ENCODE results near the gene POLE. TPM values are rescaled to one million over a fixed set of nuclear protein-coding genes. Genes with fewer than 3 reads are reported as not detected.

POLE gene
- total and polyA plus RNA-seq, 2 experiments from 2014 or later = 26.6 to 34.2 TPM

- Histone ChIP-seq H3K27ac (no peak overlapping the region), H4K20me1 (ENCODE audit: insufficient read depth, poor library complexity, severe bottlenecking) (no peaks in the 10 kb centered on the region), H3K9me2 (replicated peaks; ENCODE audit: insufficient read depth) (no peaks in the 10 kb centered on the region), H3K79me2 (no peaks in the 10 kb centered on the region), H3K4me2 (no peak overlapping the region), H3K9me3 (ENCODE audit: low read depth) (no peaks in the 10 kb centered on the region), H3K27me3 (no peaks in the 10 kb centered on the region), H3K4me1 (ENCODE audit: insufficient read depth) (no peaks in the 10 kb centered on the region), H3K4me3 (no peak overlapping the region), H2AFZ (no peak overlapping the region), H3K36me3 (replicated peaks; ENCODE audit: insufficient read depth, low read depth) (no peaks in the 10 kb centered on the region)
- TF ChIP-seq EZH2 (IDR thresholded peaks at IDR 0.05; ENCODE audit: borderline replicate concordance) = no peak
- no peak for TF ChIP-seq CTCF (IDR thresholded peaks at IDR 0.05; ENCODE audit: poor library complexity)
- no peak for TF ChIP-seq EZH2phosphoT487 (IDR thresholded peaks at IDR 0.05; ENCODE audit: low read depth, severe bottlenecking, unreplicated experiment)
- WGBS (ENCODE audit: low lambda C conversion rate, missing lambda C conversion rate) = 89% methylated on average over 5 of the region's 5 CpGs
- no peak for DNase-seq (ENCODE audit: low spot score)
Measured at GRCh38 chr12:132660052-132660451, 27.1 kb downstream of the POLE start.

- no peak overlapping the region for H3K4me3 ChIP-seq
- no peaks in the 10 kb centered on the region for H3K36me3 ChIP-seq (replicated peaks; ENCODE audit: insufficient read depth, low read depth)
- DNase-seq (ENCODE audit: low spot score) = no peak
- H3K9me2 ChIP-seq (replicated peaks; ENCODE audit: insufficient read depth) = no peaks in the 10 kb centered on the region
- no peaks in the 10 kb centered on the region for H3K79me2 ChIP-seq
- H3K4me2 ChIP-seq = no peak overlapping the region
- no peak overlapping the region for H2AFZ ChIP-seq
- H4K20me1 ChIP-seq (ENCODE audit: insufficient read depth, poor library complexity, severe bottlenecking) = no peaks in the 10 kb centered on the region
- no peaks in the 10 kb centered on the region for H3K27me3 ChIP-seq
- H3K4me1 ChIP-seq (ENCODE audit: insufficient read depth) = no peaks in the 10 kb centered on the region
- TF ChIP-seq EZH2phosphoT487 (IDR thresholded peaks at IDR 0.05; ENCODE audit: low read depth, severe bottlenecking, unreplicated experiment) (no peak), CTCF (IDR thresholded peaks at IDR 0.05; ENCODE audit: poor library complexity) (no peak), EZH2 (IDR thresholded peaks at IDR 0.05; ENCODE audit: borderline replicate concordance) (no peak)
- 92% methylated on average over 16 of the region's 16 CpGs for WGBS (ENCODE audit: low lambda C conversion rate, missing lambda C conversion rate)
- no peaks in the 10 kb centered on the region for H3K9me3 ChIP-seq (ENCODE audit: low read depth)
- no peak overlapping the region for H3K27ac ChIP-seq
Measured at GRCh38 chr12:132659146-132659545, 28.0 kb downstream of the POLE start.

GRCh38 chr12:132658149-132658894, 28.8 kb downstream of the POLE start:
- H3K4me3 ChIP-seq = no peak overlapping the region
- no peaks in the 10 kb centered on the region for H3K4me1 ChIP-seq (ENCODE audit: insufficient read depth)
- TF ChIP-seq EZH2phosphoT487 (IDR thresholded peaks at IDR 0.05; ENCODE audit: low read depth, severe bottlenecking, unreplicated experiment) = no peak
- TF ChIP-seq EZH2 (IDR thresholded peaks at IDR 0.05; ENCODE audit: borderline replicate concordance) = no peak
- TF ChIP-seq CTCF (IDR thresholded peaks at IDR 0.05; ENCODE audit: poor library complexity) = no peak
- H4K20me1 ChIP-seq (ENCODE audit: insufficient read depth, poor library complexity, severe bottlenecking) = no peaks in the 10 kb centered on the region
- H3K9me3 ChIP-seq (ENCODE audit: low read depth) = no peaks in the 10 kb centered on the region
- no peaks in the 10 kb centered on the region for H3K9me2 ChIP-seq (replicated peaks; ENCODE audit: insufficient read depth)
- H3K36me3 ChIP-seq (replicated peaks; ENCODE audit: insufficient read depth, low read depth) = no peaks in the 10 kb centered on the region
- WGBS (ENCODE audit: low lambda C conversion rate, missing lambda C conversion rate) = 96% methylated on average over 32 of the region's 32 CpGs
- DNase-seq (ENCODE audit: low spot score) = no peak
- no peaks in the 10 kb centered on the region for H3K79me2 ChIP-seq
- no peak overlapping the region for H3K27ac ChIP-seq
- no peak overlapping the region for H3K4me2 ChIP-seq
- no peak overlapping the region for H2AFZ ChIP-seq
- no peaks in the 10 kb centered on the region for H3K27me3 ChIP-seq

Data from hepatocyte (in vitro differentiated cells).